HG03439 (cell line): ENCODE data around the gene GRK1.

Experiments
- ATAC-seq: cut with Tn5 transposase; IDR thresholded peaks from one replicate; pipeline ENCODE4 v1.9.1; 2021; ENCODE audit warnings: mild to moderate bottlenecking, moderate library complexity; ENCODE audit not compliant: unreplicated experiment

The GRK1 gene

GRCh38 chr13:113754691-113755090, 87.7 kb downstream of the GRK1 start:
- ATAC-seq: no peak

- no peak for ATAC-seq
Observed at GRCh38 chr13:113756441-113757097, 89.5 kb downstream of the GRK1 start.

GRCh38 chr13:113758651-113759524, 91.9 kb downstream of the GRK1 start, which contains the start of gene TMEM255B:
Gene TMEM255B (plus strand): TSS chr13:113759226. CDS start chr13:113759270, 44 bp downstream.
- peak; percentile 65 for ATAC-seq

GRCh38 chr13:113759525-113760137, 92.6 kb downstream of the GRK1 start:
- no peak for ATAC-seq

- ATAC-seq: no peak
Observed at GRCh38 chr13:113761136-113761535, 94.1 kb downstream of the GRK1 start.

- no peak for ATAC-seq
Observed at GRCh38 chr13:113762075-113762474, 95.1 kb downstream of the GRK1 start.

- no peak for ATAC-seq
Observed at GRCh38 chr13:113762538-113762937, 95.5 kb downstream of the GRK1 start.

- ATAC-seq: no peak
Observed at GRCh38 chr13:113763254-113763653, 96.2 kb downstream of the GRK1 start.

GRCh38 chr13:113763961-113764792, 97.2 kb downstream of the GRK1 start:
- no peak for ATAC-seq

- ATAC-seq: no peak
Observed at GRCh38 chr13:113764793-113765563, 98.0 kb downstream of the GRK1 start.

GRCh38 chr13:113765564-113765910, 98.5 kb downstream of the GRK1 start:
- ATAC-seq: no peak

GRCh38 chr13:113766035-113766800, 99.2 kb downstream of the GRK1 start:
- ATAC-seq: no peak

- ATAC-seq: no peak
Observed at GRCh38 chr13:113767366-113767765, 100.3 kb downstream of the GRK1 start.

- ATAC-seq: no peak
Observed at GRCh38 chr13:113768018-113768905, 101.2 kb downstream of the GRK1 start.

- no peak for ATAC-seq
Observed at GRCh38 chr13:113769106-113769505, 102.1 kb downstream of the GRK1 start.

GRCh38 chr13:113769881-113770280, 102.9 kb downstream of the GRK1 start:
- ATAC-seq: no peak

- ATAC-seq: no peak
Observed at GRCh38 chr13:113770441-113770840, 103.4 kb downstream of the GRK1 start.

- no peak for ATAC-seq
Observed at GRCh38 chr13:113770937-113771336, 103.9 kb downstream of the GRK1 start.
